ENCODE results near the gene TMEM151B.

DNA sequence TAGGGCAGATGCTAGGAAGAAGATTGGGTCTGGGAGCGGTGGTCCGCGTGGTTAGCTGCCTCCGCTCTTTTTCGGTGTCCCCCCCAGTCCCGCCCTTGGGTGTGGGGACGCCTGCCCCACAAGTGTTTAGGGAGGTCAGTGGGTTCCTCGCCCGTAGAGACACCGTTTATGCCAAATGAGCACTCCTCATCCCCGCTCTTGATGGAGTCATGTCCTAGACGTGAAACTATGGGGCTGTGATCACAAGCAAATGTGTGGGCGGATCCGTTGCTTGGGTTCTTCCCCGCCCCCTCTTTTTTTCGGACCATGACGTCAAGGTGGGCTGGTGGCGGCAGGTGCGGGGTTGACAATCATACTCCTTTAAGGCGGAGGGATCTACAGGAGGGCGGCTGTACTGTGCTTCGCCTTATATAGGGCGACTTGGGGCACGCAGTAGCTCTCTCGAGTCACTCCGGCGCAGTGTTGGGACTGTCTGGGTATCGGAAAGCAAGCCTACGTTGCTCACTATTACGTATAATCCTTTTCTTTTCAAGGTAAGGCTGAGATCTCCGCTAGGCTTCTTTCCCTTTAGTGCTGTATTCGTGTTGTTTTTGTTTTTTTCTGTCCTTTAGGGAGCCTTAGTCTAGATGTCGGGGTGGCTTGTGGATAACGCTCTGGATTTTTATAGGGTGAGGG, 23.4 kb upstream of the TMEM151B start, which contains the start of gene HSP90AB1:
- TF ChIP-seq, protein P1, sequence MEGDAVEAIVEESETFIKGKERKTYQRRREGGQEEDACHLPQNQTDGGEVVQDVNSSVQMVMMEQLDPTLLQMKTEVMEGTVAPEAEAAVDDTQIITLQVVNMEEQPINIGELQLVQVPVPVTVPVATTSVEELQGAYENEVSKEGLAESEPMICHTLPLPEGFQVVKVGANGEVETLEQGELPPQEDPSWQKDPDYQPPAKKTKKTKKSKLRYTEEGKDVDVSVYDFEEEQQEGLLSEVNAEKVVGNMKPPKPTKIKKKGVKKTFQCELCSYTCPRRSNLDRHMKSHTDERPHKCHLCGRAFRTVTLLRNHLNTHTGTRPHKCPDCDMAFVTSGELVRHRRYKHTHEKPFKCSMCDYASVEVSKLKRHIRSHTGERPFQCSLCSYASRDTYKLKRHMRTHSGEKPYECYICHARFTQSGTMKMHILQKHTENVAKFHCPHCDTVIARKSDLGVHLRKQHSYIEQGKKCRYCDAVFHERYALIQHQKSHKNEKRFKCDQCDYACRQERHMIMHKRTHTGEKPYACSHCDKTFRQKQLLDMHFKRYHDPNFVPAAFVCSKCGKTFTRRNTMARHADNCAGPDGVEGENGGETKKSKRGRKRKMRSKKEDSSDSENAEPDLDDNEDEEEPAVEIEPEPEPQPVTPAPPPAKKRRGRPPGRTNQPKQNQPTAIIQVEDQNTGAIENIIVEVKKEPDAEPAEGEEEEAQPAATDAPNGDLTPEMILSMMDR (IDR thresholded peaks at IDR 0.05) = peak in 2 of 6 experiments; percentile 5 to 16
- TF ChIP-seq POLR2A (IDR thresholded peaks at IDR 0.05) = peak in 3 of 4 donors; percentile 90 to 99 (median 96)
